GM19023 (cell line): ENCODE measurements around the gene SPTLC2.
"Not testable (repeated sequence)": the region's sequence is repeated elsewhere in the genome, so short reads cannot be mapped to it uniquely, and the experiment has no call there.

Experiments
- ATAC-seq: cut with Tn5 transposase; IDR thresholded peaks from one replicate; pipeline ENCODE4 v1.9.1; 2021; ENCODE audit warnings: mild to moderate bottlenecking, moderate library complexity; ENCODE audit not compliant: unreplicated experiment

Gene SPTLC2

GRCh38 chr14:77590845-77591485, 25.5 kb downstream of the SPTLC2 start:
- no peak for ATAC-seq

- no peak for ATAC-seq
Measured at GRCh38 chr14:77589099-77589498, 27.3 kb downstream of the SPTLC2 start.

GRCh38 chr14:77588411-77589025, 27.9 kb downstream of the SPTLC2 start:
- not testable (repeated sequence) for ATAC-seq

- no peak for ATAC-seq
Measured at GRCh38 chr14:77585385-77585784, 31.1 kb downstream of the SPTLC2 start.

GRCh38 chr14:77584809-77585208, 31.6 kb downstream of the SPTLC2 start:
- ATAC-seq, result no peak

GRCh38 chr14:77583657-77584056, 32.8 kb downstream of the SPTLC2 start:
- no peak for ATAC-seq

- ATAC-seq, result no peak
Measured at GRCh38 chr14:77582511-77582910, 33.9 kb downstream of the SPTLC2 start.

GRCh38 chr14:77580964-77581505, 35.4 kb downstream of the SPTLC2 start:
- peak; percentile 87 for ATAC-seq

- no peak for ATAC-seq
Measured at GRCh38 chr14:77580477-77580876, 36.0 kb downstream of the SPTLC2 start.

- ATAC-seq, result no peak
Measured at GRCh38 chr14:77579780-77580179, 36.7 kb downstream of the SPTLC2 start.

- ATAC-seq, result no peak
Measured at GRCh38 chr14:77579065-77579464, 37.4 kb downstream of the SPTLC2 start.

GRCh38 chr14:77574446-77575115, 41.9 kb downstream of the SPTLC2 start:
- no peak for ATAC-seq

- ATAC-seq, result no peak
Measured at GRCh38 chr14:77573964-77574363, 42.5 kb downstream of the SPTLC2 start.

- ATAC-seq, result no peak
Measured at GRCh38 chr14:77570706-77571268, 45.6 kb downstream of the SPTLC2 start.

GRCh38 chr14:77565994-77566305, 50.5 kb downstream of the SPTLC2 start:
- no peak for ATAC-seq

- no peak for ATAC-seq
Measured at GRCh38 chr14:77565289-77565993, 51.0 kb downstream of the SPTLC2 start.

- ATAC-seq, result no peak
Measured at GRCh38 chr14:77562681-77563080, 53.8 kb downstream of the SPTLC2 start.

GRCh38 chr14:77561881-77562280, 54.6 kb downstream of the SPTLC2 start:
- no peak for ATAC-seq

- ATAC-seq, result no peak
Measured at GRCh38 chr14:77559381-77559780, 57.1 kb downstream of the SPTLC2 start.

- ATAC-seq, result no peak
Measured at GRCh38 chr14:77557391-77557790, 59.0 kb downstream of the SPTLC2 start.

- ATAC-seq, result no peak
Measured at GRCh38 chr14:77556946-77557345, 59.5 kb downstream of the SPTLC2 start.
